Measurements from ENCODE around the gene PDGFB.
A peak's percentile ranks its signal among the peaks of the same experiment; 100 is the strongest.

PDGFB gene

GRCh38 chr22:39244496-39245129 lies at the start of gene PDGFB:
TSS of gene PDGFB (minus strand) at chr22:39244982. CDS start at chr22:39243963, 1,019 bp downstream.
- DNase-seq (ENCODE audit: low read depth): no peak
- H3K4me3 ChIP-seq (ENCODE audit: low read depth, low read length): peak within 1 kb of the TSS; percentile 39

DNA sequence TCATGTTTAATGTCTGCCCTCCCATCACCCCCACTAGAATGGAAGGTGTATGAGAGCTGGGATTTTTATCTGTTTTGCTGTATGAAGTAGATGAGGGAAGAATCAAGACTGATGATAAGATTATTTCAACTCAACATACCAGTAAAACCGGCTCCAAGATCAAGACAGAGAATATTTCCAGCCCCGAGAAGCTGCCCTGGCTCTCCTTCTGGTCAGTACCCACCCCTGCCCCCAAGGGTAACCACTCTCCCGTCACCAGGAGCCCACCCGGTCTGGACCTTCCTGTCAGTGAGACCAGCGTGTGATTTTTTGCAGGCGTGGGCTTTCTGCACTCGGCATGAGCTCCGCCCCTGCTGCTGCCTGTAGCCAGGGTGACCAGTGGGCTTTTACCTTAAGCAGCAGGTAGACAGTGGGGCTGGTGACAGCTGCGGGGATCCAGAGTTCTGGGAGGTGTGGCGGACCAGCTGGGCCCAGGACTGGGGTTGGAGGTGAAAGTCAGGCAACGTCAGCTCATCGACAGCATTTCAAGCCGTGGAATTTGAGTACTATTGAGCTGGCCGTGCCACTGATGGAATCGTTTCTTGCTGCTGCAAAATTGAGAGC lies 49.1 kb upstream of the PDGFB start:
- DNase-seq (ENCODE audit: low read depth): no peak

DNA sequence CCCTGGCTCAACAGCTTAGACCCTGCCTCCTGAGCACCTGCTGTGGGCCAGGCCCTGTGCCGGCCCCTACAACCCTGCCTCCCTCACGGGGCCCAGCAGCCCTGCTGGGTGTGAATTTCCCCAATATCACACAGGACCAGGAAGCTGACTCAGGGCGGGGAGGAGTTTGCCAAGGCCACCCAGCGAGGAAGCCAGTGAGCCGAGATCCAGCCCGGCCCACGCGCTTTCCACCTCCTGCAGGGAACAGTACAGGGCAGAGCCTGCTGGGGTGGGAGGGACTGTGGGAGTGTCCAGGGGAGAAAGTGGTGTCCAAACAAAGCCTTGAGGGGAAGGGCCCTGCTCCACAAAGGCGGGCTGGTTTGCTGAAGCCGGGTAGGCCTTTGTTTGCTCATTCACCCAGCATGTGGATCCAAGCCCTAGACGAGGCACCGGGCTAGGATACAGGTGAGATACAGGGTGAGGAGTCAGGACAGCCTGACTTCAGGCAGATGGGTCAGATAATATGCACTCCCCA lies 47.8 kb upstream of the PDGFB start:
- H3K4me3 ChIP-seq (ENCODE audit: low read depth, low read length): no peak overlapping the region
- DNase-seq (ENCODE audit: low read depth): peak; percentile 87

More for the DNA sequence above, 49.1 kb upstream of the PDGFB start:
- no peak overlapping the region for H3K4me3 ChIP-seq (ENCODE audit: low read depth, low read length)

- no peak overlapping the region for H3K4me3 ChIP-seq (ENCODE audit: low read depth, low read length)
- no peak for DNase-seq (ENCODE audit: low read depth)
Observed at GRCh38 chr22:39292031-39292462, 47.3 kb upstream of the PDGFB start.

- no peak overlapping the region for H3K4me3 ChIP-seq (ENCODE audit: low read depth, low read length)
- no peak for DNase-seq (ENCODE audit: low read depth)
Observed at GRCh38 chr22:39291523-39291922, 46.7 kb upstream of the PDGFB start.

DNA sequence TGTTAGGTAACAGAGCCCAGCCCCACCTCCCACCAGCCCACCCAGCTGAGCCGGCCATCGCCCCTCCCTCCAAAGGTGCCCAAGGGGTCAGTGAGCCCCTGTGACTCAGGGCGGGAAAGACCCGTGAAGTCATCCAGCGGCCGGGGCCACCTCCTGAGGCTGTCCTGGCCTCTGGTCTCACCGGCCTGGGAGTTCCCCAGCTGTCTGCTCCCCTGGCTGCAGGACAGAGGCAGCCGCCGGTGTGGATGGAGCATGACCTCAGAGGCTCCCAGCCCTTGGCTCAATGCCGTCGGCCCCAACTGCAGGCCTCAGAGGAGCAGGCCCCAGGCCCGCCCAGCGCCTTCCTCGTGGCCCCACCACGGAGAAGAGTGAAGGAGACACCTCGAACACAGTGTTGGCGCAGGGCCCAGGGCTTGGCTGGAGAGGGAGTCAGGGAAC lies 46.0 kb upstream of the PDGFB start:
- DNase-seq (ENCODE audit: low read depth): no peak
- no peak overlapping the region for H3K4me3 ChIP-seq (ENCODE audit: low read depth, low read length)

DNA sequence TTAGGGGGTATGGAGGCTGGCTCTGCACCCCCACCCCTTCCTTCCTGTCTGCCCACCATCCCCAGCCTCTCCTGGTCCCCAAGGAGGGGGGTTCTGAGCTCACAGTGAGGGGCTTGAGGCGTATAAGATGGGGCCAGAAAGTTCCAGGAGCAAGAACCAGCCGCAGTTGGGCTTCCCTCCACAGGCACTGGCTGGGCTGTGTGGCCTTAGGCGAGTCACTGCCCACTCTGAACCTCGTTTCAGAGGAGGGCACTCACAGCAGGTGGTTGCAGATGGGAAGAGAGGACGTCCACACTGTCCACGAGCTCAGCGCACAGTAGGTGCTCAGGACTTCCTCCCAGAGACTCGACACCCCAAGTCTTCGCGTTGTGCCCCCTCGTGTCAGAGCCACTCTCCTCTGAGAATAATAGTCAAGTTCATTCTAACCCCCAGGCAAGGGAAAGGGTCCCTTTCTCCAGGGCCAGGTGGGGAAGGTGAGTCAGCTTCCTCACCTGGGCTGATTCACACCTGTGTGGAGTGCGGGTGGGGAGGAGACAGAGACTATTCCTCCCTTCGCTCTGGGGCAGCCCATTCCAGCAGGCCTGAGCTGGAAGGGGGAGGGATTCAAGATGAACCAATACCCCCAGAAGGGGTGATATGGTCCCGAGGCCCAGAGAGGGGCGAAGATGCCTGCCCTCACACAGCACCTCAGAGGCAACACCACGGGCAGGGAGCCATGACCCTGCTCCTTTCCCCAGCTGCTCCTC lies 45.4 kb upstream of the PDGFB start:
- H3K4me3 ChIP-seq (ENCODE audit: low read depth, low read length): no peak overlapping the region
- DNase-seq (ENCODE audit: low read depth): no peak

- no peak for DNase-seq (ENCODE audit: low read depth)
Observed at GRCh38 chr22:39289533-39289932, 44.8 kb upstream of the PDGFB start.

GRCh38 chr22:39288135-39288898 lies 43.5 kb upstream of the PDGFB start:
- no peak overlapping the region for H3K4me3 ChIP-seq (ENCODE audit: low read depth, low read length)
- DNase-seq (ENCODE audit: low read depth): no peak

More at GRCh38 chr22:39289533-39289932, 44.8 kb upstream of the PDGFB start:
- no peak overlapping the region for H3K4me3 ChIP-seq (ENCODE audit: low read depth, low read length)

DNA sequence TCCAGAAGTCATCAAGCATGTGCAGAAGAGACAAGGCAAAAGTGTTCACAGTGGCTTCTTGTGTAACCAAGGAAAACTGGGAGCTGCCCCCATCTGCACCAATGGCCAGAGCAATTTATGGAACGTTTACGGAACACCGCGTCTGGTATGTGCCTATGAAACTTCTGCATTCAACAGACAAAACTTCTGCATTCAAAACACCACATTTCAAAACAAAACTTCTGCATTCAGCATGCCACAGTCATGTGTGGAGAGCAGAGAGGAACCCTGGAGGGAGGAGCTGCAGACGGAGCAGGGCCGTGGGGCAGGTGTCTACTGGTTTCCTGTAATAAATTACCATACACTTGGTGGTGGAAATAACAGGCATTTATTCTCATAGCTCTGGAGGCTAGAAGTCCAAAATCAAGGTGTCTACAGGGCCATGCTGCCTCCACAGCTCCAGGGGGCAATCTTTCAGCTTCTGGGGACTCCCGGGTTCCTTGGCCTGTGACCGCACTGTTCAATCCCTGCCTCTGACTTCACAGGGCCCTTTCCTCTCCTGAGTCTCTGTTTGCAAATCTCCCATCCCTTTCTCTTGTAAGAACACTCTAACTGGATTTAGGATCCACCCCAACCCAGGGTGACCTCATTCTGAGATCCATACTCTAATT lies 42.4 kb upstream of the PDGFB start:
- no peak overlapping the region for H3K4me3 ChIP-seq (ENCODE audit: low read depth, low read length)
- DNase-seq (ENCODE audit: low read depth): no peak

- no peak for DNase-seq (ENCODE audit: low read depth)
- H3K4me3 ChIP-seq (ENCODE audit: low read depth, low read length): no peak overlapping the region
Observed at GRCh38 chr22:39284983-39285382, 40.2 kb upstream of the PDGFB start.

GRCh38 chr22:39284142-39284980 lies 39.6 kb upstream of the PDGFB start:
- no peak for DNase-seq (ENCODE audit: low read depth)
- no peak overlapping the region for H3K4me3 ChIP-seq (ENCODE audit: low read depth, low read length)

- H3K4me3 ChIP-seq (ENCODE audit: low read depth, low read length): no peak overlapping the region
- DNase-seq (ENCODE audit: low read depth): no peak
Observed at GRCh38 chr22:39283322-39284141, 38.8 kb upstream of the PDGFB start.

- no peak for DNase-seq (ENCODE audit: low read depth)
- H3K4me3 ChIP-seq (ENCODE audit: low read depth, low read length): no peak overlapping the region
Observed at GRCh38 chr22:39282645-39283321, 38.0 kb upstream of the PDGFB start.

GRCh38 chr22:39281126-39281525 lies 36.3 kb upstream of the PDGFB start:
- DNase-seq (ENCODE audit: low read depth): no peak
- H3K4me3 ChIP-seq (ENCODE audit: low read depth, low read length): no peak overlapping the region

DNA sequence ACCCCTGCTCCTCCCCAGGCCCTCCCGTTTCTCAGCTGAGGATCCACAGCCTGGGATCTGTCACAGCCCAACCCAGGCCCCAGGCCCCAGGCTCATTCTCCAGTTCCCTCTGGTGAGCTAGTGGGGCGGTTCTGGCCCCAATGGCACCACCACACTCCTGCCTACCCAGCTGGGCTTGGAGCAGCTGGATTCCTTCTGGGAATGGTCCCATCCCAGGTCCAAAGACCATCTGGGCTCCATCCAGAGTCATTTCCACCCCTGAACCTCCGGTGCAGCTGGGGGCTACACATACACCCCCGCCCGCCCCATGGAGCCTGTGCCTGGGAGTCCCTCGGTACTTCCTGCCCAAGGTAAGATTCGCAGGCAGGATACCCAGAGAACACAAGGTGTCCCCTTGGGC lies 35.5 kb upstream of the PDGFB start:
- H3K4me3 ChIP-seq (ENCODE audit: low read depth, low read length): no peak overlapping the region
- no peak for DNase-seq (ENCODE audit: low read depth)

All from skeletal muscle cell (primary cell).